OCI-LY7 (cell line): ENCODE measurements around the gene ADM2. TPM values are rescaled to one million over a fixed set of nuclear protein-coding genes. Genes with fewer than 3 reads are reported as not detected.

Experiments
- BruUV-seq: library from RNA; stranded (reverse); fragments of 400-500 nt; replicated peaks from 2 replicates; lab custom pipeline; 2021; lab: Mats Ljungman, UMichigan
- CTCF ChIA-PET: fragments of 300-600 bp; sonication (Branson Sonifier 250); formaldehyde crosslinking; loops from one replicate; lab custom pipeline; 2022; ENCODE audit warnings: antibody characterized with exemption; ENCODE audit not compliant: unreplicated experiment; lab: Charles Lee
- POLR2A ChIA-PET: fragments of 300-600 bp; sonication (Branson Sonifier 250); formaldehyde crosslinking; loops from one replicate; lab custom pipeline; 2022; ENCODE audit warnings: antibody characterized with exemption; lab: Charles Lee
- DNase-seq: peaks from one replicate; pipeline ENCODE4 v3.0.0-alpha.2; 2015; ENCODE audit warnings: low spot score
- H2AFZ ChIP-seq: fragments of 200-600 bp; sonication (generic), shearing (Covaris generic); 2 replicates; pipeline ENCODE4 v1.6.1; 2014; ENCODE audit warnings: mild to moderate bottlenecking, antibody characterized with exemption, low read length, moderate library complexity
- H3K27ac ChIP-seq: fragments of 200-600 bp; sonication (generic); 2 replicates; pipeline ENCODE4 v1.5.1; 2014; ENCODE audit warnings: mixed run types, low read depth, mild to moderate bottlenecking, moderate library complexity, low read length, inconsistent platforms; ENCODE audit not compliant: poor library complexity, severe bottlenecking
- H3K36me3 ChIP-seq: fragments of 200-600 bp; sonication (generic); 2 replicates; pipeline ENCODE4 v1.6.1; 2014; ENCODE audit warnings: mild to moderate bottlenecking, antibody characterized with exemption, low read length, moderate library complexity, mixed read lengths; ENCODE audit not compliant: insufficient read depth
- H3K4me1 ChIP-seq: fragments of 200-600 bp; sonication (generic); 2 replicates; pipeline ENCODE4 v1.5.1; 2014; ENCODE audit warnings: mild to moderate bottlenecking, low read length; ENCODE audit not compliant: insufficient read depth, poor library complexity, severe bottlenecking
- H3K4me2 ChIP-seq: fragments of 200-600 bp; sonication (generic); 2 replicates; pipeline ENCODE4 v1.6.1; 2014; ENCODE audit warnings: mild to moderate bottlenecking, low read length
- H3K4me3 ChIP-seq: fragments of 200-600 bp; sonication (generic); 2 replicates; pipeline ENCODE4 v1.5.1; 2014; ENCODE audit warnings: mild to moderate bottlenecking, low read depth, low read length; ENCODE audit not compliant: poor library complexity, severe bottlenecking
- H3K79me2 ChIP-seq: fragments of 200-600 bp; sonication (generic); 2 replicates; pipeline ENCODE4 v1.6.1; 2016; ENCODE audit warnings: low read depth, mild to moderate bottlenecking, low read length, moderate library complexity, mixed read lengths; ENCODE audit not compliant: insufficient read depth
- H3K9me2 ChIP-seq: fragments of 200-600 bp; sonication (generic); 2 replicates; pipeline ENCODE4 v1.6.1; 2016; ENCODE audit warnings: mild to moderate bottlenecking, low read length, mixed read lengths; ENCODE audit not compliant: insufficient read depth
- H3K9me3 ChIP-seq: fragments of 200-600 bp; sonication (generic); 2 replicates; pipeline ENCODE4 v1.6.1; 2014; ENCODE audit warnings: mild to moderate bottlenecking, mixed run types, low read length, mixed read lengths
- H4K20me1 ChIP-seq: fragments of 200-600 bp; sonication (generic); 2 replicates; pipeline ENCODE4 v1.6.1; 2014; ENCODE audit warnings: mild to moderate bottlenecking, antibody characterized with exemption, low read length, moderate library complexity, mixed read lengths; ENCODE audit not compliant: insufficient read depth
- EZH2phosphoT487 ChIP-seq: fragments of 200-600 bp; sonication (generic); IDR thresholded peaks from 2 replicates; pipeline ENCODE4 v1.6.1; 2018; ENCODE audit warnings: low read depth, borderline replicate concordance, mild to moderate bottlenecking, mixed run types, antibody characterized with exemption, low read length, moderate library complexity, mixed read lengths
- intact Hi-C: fragments of 100-400 bp; cut with micrococcal nuclease; formaldehyde crosslinking; loops from one replicate; pipeline ENCODE4 v1.10.0; 2022; ENCODE audit not compliant: unreplicated experiment
- total RNA-seq, 2 experiments: library from RNA; depleted of rRNA in 1 of 2; stranded (reverse); fragments of >200 nt in 1 of 2; shearing (Covaris generic) in 1 of 2; gene quantifications; 2 replicates each; pipeline ENCODE4 v1.2.3, GENCODE V29; 2014 to 2022
- TF ChIP-seq, protein P1 (sequence below): fragments of 200-600 bp; sonication (generic); conservative IDR thresholded peaks from 2 replicates; pipeline ENCODE4 v1.5.1; 2014; ENCODE audit warnings: mild to moderate bottlenecking, antibody characterized with exemption, low read length, moderate library complexity, mixed read lengths

Gene ADM2
- total RNA-seq, 2 experiments from 2014 or later: 4.3 to 7.9 TPM

- DNase-seq: peak; percentile 55
- Histone ChIP-seq H3K27ac (peak overlapping the region; percentile 95), H4K20me1 (no peaks in the 10 kb centered on the region), H3K9me3 (no peaks in the 10 kb centered on the region), H3K9me2 (no peaks in the 10 kb centered on the region), H3K4me3 (peak overlapping the region; percentile 96), H3K79me2 (peaks cover 46% of the 10 kb centered on the region), H3K4me2 (peak overlapping the region; percentile 80), H3K4me1 (peaks cover 59% of the 10 kb centered on the region), H3K36me3 (peaks cover 73% of the 10 kb centered on the region), H2AFZ (no peak overlapping the region)
- intact Hi-C loops: loop anchor here (2.0 kb wide), 1 partner anchor 57 kb away; the partner anchor contains the start of gene SCO2
- POLR2A ChIA-PET: interaction anchor here (0.6 to 1.0 kb wide), 4 partner anchors 40 to 261 kb away, joined by 3 to 4 read pairs (median 3); partner anchors contain the start of genes LMF2, NCAPH2 and SCO2
- TF ChIP-seq, protein P1, sequence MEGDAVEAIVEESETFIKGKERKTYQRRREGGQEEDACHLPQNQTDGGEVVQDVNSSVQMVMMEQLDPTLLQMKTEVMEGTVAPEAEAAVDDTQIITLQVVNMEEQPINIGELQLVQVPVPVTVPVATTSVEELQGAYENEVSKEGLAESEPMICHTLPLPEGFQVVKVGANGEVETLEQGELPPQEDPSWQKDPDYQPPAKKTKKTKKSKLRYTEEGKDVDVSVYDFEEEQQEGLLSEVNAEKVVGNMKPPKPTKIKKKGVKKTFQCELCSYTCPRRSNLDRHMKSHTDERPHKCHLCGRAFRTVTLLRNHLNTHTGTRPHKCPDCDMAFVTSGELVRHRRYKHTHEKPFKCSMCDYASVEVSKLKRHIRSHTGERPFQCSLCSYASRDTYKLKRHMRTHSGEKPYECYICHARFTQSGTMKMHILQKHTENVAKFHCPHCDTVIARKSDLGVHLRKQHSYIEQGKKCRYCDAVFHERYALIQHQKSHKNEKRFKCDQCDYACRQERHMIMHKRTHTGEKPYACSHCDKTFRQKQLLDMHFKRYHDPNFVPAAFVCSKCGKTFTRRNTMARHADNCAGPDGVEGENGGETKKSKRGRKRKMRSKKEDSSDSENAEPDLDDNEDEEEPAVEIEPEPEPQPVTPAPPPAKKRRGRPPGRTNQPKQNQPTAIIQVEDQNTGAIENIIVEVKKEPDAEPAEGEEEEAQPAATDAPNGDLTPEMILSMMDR: no peak
- no peak for TF ChIP-seq EZH2phosphoT487
- CTCF ChIA-PET: interaction anchor here (0.7 to 2.5 kb wide), 2 partner anchors 18 to 153 kb away, joined by 4 to 7 read pairs; no protein-coding TSS in a partner anchor
- no TSS peak for BruUV-seq
Observed at GRCh38 chr22:50467773-50468440, 13.4 kb upstream of the ADM2 start.

GRCh38 chr22:50468626-50469025, 12.7 kb upstream of the ADM2 start:
- intact Hi-C loops: loop anchor here (1.0 to 2.0 kb wide), 2 partner anchors 19 to 56 kb away; partner anchors contain the start of gene SCO2

More at GRCh38 chr22:50468626-50469025, 12.7 kb upstream of the ADM2 start:
- peaks cover 66% of the 10 kb centered on the region for H3K4me1 ChIP-seq
- TF ChIP-seq, protein P1: no peak
- TF ChIP-seq EZH2phosphoT487: no peak
- POLR2A ChIA-PET: interaction anchor here (0.6 to 1.0 kb wide), 3 partner anchors 39 to 260 kb away, joined by 3 to 4 read pairs (median 3); partner anchors contain the start of genes LMF2 and NCAPH2
- CTCF ChIA-PET: interaction anchor here (0.7 to 2.5 kb wide), 2 partner anchors 18 to 153 kb away, joined by 4 to 7 read pairs; no protein-coding TSS in a partner anchor
- H3K9me2 ChIP-seq: no peaks in the 10 kb centered on the region
- H3K36me3 ChIP-seq: peaks cover 67% of the 10 kb centered on the region
- peaks cover 54% of the 10 kb centered on the region for H3K79me2 ChIP-seq
- H3K4me3 ChIP-seq: peak overlapping the region; percentile 96
- no peak overlapping the region for H2AFZ ChIP-seq
- no peak for DNase-seq
- H3K27ac ChIP-seq: peak overlapping the region; percentile 95
- no peaks in the 10 kb centered on the region for H3K9me3 ChIP-seq
- no TSS peak for BruUV-seq
- peaks cover 3% of the 10 kb centered on the region; the same call in 1 of the 2 replicates for H4K20me1 ChIP-seq
- H3K4me2 ChIP-seq: peak overlapping the region; percentile 80
